Loucy (cell line): ENCODE results near the gene PYGM.

Experiments
- H2AFZ ChIP-seq: fragments of 200-600 bp; sonication (generic); 2 replicates; pipeline ENCODE4 v1.6.0; 2016; ENCODE audit warnings: antibody characterized with exemption, mild to moderate bottlenecking, low read length, moderate library complexity
- H3F3A ChIP-seq: fragments of 200-600 bp; 2 replicates; pipeline ENCODE4 v1.6.0; 2016; ENCODE audit warnings: antibody characterized with exemption, low read depth, mild to moderate bottlenecking
- H3K27me3 ChIP-seq: fragments of 200-600 bp; sonication (generic); 2 replicates; pipeline ENCODE4 v1.6.1; 2014; ENCODE audit warnings: low read length, mild to moderate bottlenecking; ENCODE audit not compliant: insufficient read depth, poor library complexity, severe bottlenecking
- H3K36me3 ChIP-seq: fragments of 200-600 bp; sonication (generic); 2 replicates; pipeline ENCODE4 v1.6.1; 2016; ENCODE audit warnings: low read length; ENCODE audit not compliant: insufficient read depth
- H3K4me1 ChIP-seq: fragments of 200-600 bp; sonication (generic); 2 replicates; pipeline ENCODE4 v1.5.1; 2014; ENCODE audit warnings: low read length, mild to moderate bottlenecking; ENCODE audit not compliant: insufficient read depth, poor library complexity, severe bottlenecking
- H3K4me2 ChIP-seq: fragments of 200-600 bp; sonication (generic); 2 replicates; pipeline ENCODE4 v1.6.0; 2014; ENCODE audit warnings: antibody characterized with exemption, low read length, low read depth, mild to moderate bottlenecking; ENCODE audit not compliant: poor library complexity, severe bottlenecking
- H3K4me3 ChIP-seq: fragments of 200-600 bp; sonication (generic); 2 replicates; pipeline ENCODE4 v1.5.1; 2014; ENCODE audit warnings: low read length, mild to moderate bottlenecking, mixed read lengths; ENCODE audit not compliant: poor library complexity, severe bottlenecking
- H3K79me2 ChIP-seq: fragments of 200-600 bp; sonication (generic); 2 replicates; pipeline ENCODE4 v1.6.1; 2014; ENCODE audit warnings: low read length; ENCODE audit not compliant: insufficient read depth
- H3K9ac ChIP-seq: fragments of 200-600 bp; sonication (generic); 2 replicates; pipeline ENCODE4 v1.6.0; 2014; ENCODE audit warnings: mild to moderate bottlenecking, low read depth, low read length, moderate library complexity; ENCODE audit not compliant: poor library complexity, severe bottlenecking
- H3K9me2 ChIP-seq: fragments of 200-600 bp; sonication (generic); replicated peaks from 2 replicates; pipeline ENCODE4 v1.6.1; 2016; ENCODE audit warnings: low read depth, low read length, mixed read lengths
- H3K9me3 ChIP-seq: fragments of 200-600 bp; sonication (generic); 2 replicates; pipeline ENCODE4 v1.6.1; 2014; ENCODE audit warnings: mild to moderate bottlenecking, antibody characterized with exemption, low read length, low read depth; ENCODE audit not compliant: insufficient read depth
- H4K20me1 ChIP-seq: fragments of 200-600 bp; sonication (generic); 2 replicates; pipeline ENCODE4 v1.6.0; 2014; ENCODE audit warnings: antibody characterized with exemption, low read length, mild to moderate bottlenecking; ENCODE audit not compliant: insufficient read depth, poor library complexity, severe bottlenecking
- EZH2phosphoT487 ChIP-seq: fragments of 200-600 bp; IDR thresholded peaks from 2 replicates; pipeline ENCODE4 v1.6.1; 2018; ENCODE audit warnings: antibody characterized with exemption, mild to moderate bottlenecking, moderate library complexity, borderline replicate concordance
- TF ChIP-seq, protein P1 (sequence below): fragments of 200-600 bp; sonication (generic); conservative IDR thresholded peaks from 2 replicates; pipeline ENCODE4 v1.5.1; 2014; ENCODE audit warnings: mild to moderate bottlenecking, antibody characterized with exemption, low read length

PYGM gene

DNA sequence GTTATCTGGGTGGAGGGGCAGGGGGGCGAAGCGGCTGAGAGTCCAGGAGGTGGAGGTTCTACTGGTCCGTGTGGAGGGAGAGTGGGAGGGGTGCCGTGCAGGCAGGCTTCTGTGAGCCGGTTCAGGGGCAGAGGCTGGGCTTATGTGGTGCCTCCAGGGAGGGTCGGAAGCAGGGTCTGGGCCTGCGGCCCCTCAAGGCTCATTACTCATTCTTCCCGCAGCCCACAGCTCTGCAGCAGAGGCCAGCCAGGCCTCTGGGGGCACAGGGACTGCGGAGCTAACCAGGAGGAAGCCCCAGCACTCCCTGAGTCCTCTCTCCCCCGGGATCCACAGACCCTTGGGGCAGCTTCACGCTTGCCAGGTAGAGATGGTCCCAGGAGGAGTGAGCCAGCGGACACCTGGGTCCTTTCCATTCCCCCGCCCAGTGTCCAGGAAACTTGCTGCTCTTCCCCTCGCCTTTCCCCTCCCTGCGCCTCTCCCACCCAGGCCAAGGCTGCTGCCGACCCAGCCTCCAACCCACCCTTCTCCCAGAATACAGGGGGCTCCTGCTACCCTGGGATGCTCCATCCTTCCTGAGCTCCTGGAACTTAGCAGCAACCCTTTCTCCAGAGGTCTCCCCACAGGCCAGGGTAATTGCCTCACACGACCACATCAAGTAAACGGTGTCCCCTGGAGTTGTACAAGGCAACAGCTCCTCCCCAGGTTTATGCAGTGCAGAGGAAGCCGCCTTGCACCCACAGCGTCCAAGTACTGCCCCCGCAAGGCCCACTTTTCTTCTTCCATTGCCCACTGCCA, 43.1 kb downstream of the PYGM start:
- H3K4me2 ChIP-seq, result no peak overlapping the region
- H3K9me2 ChIP-seq, result no peaks in the 10 kb centered on the region
- TF ChIP-seq, protein P1, sequence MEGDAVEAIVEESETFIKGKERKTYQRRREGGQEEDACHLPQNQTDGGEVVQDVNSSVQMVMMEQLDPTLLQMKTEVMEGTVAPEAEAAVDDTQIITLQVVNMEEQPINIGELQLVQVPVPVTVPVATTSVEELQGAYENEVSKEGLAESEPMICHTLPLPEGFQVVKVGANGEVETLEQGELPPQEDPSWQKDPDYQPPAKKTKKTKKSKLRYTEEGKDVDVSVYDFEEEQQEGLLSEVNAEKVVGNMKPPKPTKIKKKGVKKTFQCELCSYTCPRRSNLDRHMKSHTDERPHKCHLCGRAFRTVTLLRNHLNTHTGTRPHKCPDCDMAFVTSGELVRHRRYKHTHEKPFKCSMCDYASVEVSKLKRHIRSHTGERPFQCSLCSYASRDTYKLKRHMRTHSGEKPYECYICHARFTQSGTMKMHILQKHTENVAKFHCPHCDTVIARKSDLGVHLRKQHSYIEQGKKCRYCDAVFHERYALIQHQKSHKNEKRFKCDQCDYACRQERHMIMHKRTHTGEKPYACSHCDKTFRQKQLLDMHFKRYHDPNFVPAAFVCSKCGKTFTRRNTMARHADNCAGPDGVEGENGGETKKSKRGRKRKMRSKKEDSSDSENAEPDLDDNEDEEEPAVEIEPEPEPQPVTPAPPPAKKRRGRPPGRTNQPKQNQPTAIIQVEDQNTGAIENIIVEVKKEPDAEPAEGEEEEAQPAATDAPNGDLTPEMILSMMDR, result no peak
- no peak for TF ChIP-seq EZH2phosphoT487
- H3F3A ChIP-seq, result no peaks in the 10 kb centered on the region
- no peaks in the 10 kb centered on the region for H4K20me1 ChIP-seq
- no peak overlapping the region for H3K4me3 ChIP-seq
- H3K9ac ChIP-seq, result no peak overlapping the region
- no peaks in the 10 kb centered on the region for H3K9me3 ChIP-seq
- H3K79me2 ChIP-seq, result no peaks in the 10 kb centered on the region
- H3K36me3 ChIP-seq, result no peaks in the 10 kb centered on the region
- H3K27me3 ChIP-seq, result no peaks in the 10 kb centered on the region
- H3K4me1 ChIP-seq, result no peaks in the 10 kb centered on the region
- H2AFZ ChIP-seq, result no peak overlapping the region

DNA sequence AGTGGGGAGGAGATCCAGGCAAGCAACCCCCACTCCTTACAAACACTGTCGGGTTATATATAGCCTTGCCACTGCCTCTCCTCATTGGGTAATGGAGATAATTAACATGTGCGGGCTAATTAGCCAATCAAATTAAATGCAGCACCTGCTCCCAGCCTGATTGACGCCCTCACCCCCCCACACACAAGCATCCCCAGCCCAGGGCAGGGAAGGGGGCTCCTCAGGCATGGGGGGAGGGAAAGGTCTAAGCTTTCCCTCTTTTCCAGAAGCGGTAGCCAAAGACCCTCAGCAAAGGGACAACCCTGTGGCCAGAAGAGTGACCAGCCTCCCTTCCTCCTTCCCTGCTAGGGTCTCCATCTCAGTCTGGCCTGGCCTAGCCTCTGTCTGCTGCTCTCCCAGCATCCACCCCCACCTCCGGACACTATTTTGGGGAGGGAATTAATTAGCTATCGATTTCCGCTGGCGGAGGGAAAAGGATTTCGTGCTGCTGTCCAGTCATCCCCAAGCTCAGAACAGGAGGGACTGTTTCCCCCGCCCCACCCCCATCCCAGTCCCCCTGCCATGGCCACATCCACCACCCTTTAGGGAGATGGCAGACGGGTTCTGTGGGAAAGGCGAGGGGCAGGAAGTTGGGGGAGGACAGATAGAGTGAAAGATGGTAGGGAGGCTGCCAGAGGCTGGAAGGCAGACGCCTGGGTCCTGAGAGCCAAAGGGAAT, 43.9 kb downstream of the PYGM start:
- Histone ChIP-seq H2AFZ (no peak overlapping the region), H4K20me1 (no peaks in the 10 kb centered on the region), H3F3A (no peaks in the 10 kb centered on the region), H3K9me2 (no peaks in the 10 kb centered on the region), H3K36me3 (no peaks in the 10 kb centered on the region), H3K4me2 (no peak overlapping the region), H3K79me2 (no peaks in the 10 kb centered on the region), H3K27me3 (no peaks in the 10 kb centered on the region), H3K9ac (no peak overlapping the region), H3K9me3 (no peaks in the 10 kb centered on the region), H3K4me3 (no peak overlapping the region), H3K4me1 (no peaks in the 10 kb centered on the region)
- TF ChIP-seq, protein P1, result no peak
- no peak for TF ChIP-seq EZH2phosphoT487

DNA sequence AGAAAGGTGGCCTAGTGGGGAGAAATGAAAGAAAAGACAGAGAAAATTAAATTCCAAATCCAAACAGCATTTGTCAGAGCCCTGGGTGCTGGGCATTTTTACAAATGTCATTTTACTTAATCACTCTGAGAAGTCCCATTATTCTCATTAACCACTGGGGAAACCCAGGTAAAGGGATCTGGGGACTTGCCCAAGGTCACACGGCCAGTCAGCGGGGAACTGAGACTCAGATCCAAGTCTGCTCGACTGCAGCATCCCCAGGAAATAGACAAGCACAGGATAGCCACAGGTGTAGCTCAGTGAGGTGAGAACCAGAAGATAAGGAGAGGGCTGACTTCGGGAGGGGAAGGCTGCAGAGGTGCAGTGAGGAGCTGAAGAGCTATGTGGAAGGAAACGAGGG, 44.7 kb downstream of the PYGM start:
- no peak overlapping the region for H2AFZ ChIP-seq
- no peaks in the 10 kb centered on the region for H3K79me2 ChIP-seq
- H3K27me3 ChIP-seq, result no peaks in the 10 kb centered on the region
- no peaks in the 10 kb centered on the region for H4K20me1 ChIP-seq
- H3F3A ChIP-seq, result no peaks in the 10 kb centered on the region
- no peak overlapping the region for H3K9ac ChIP-seq
- no peaks in the 10 kb centered on the region for H3K9me2 ChIP-seq
- no peak for TF ChIP-seq EZH2phosphoT487
- TF ChIP-seq, protein P1, result no peak
- H3K9me3 ChIP-seq, result no peaks in the 10 kb centered on the region
- no peak overlapping the region for H3K4me3 ChIP-seq
- H3K4me1 ChIP-seq, result no peaks in the 10 kb centered on the region
- H3K4me2 ChIP-seq, result no peak overlapping the region
- H3K36me3 ChIP-seq, result no peaks in the 10 kb centered on the region
